ENCODE results near the gene NBPF20.
"Not testable (repeated sequence)": the region's sequence is repeated elsewhere in the genome, so short reads cannot be mapped to it uniquely, and the experiment has no call there.

NBPF20 gene

GRCh38 chr1:145425436-145426029, at the start of gene NBPF20:
NBPF20 (minus strand) TSS chr1:145425603; CDS start chr1:145405272, 20,331 bp downstream.
- no peak for DNase-seq (ENCODE audit: low read depth, low spot score)

- DNase-seq (ENCODE audit: low read depth, low spot score) = not testable (repeated sequence)
Measured at GRCh38 chr1:145474837-145475368, 49.5 kb upstream of the NBPF20 start.

GRCh38 chr1:145472731-145473130, 47.3 kb upstream of the NBPF20 start:
- not testable (repeated sequence) for DNase-seq (ENCODE audit: low read depth, low spot score)

- DNase-seq (ENCODE audit: low read depth, low spot score) = not testable (repeated sequence)
Measured at GRCh38 chr1:145471365-145471764, 46.0 kb upstream of the NBPF20 start.

GRCh38 chr1:145465405-145466144, 40.2 kb upstream of the NBPF20 start:
- peak; percentile 92 for DNase-seq (ENCODE audit: low read depth, low spot score)

- DNase-seq (ENCODE audit: low read depth, low spot score) = not testable (repeated sequence)
Measured at GRCh38 chr1:145464708-145465336, 39.4 kb upstream of the NBPF20 start.

- not testable (repeated sequence) for DNase-seq (ENCODE audit: low read depth, low spot score)
Measured at GRCh38 chr1:145464017-145464416, 38.6 kb upstream of the NBPF20 start.

GRCh38 chr1:145460684-145461083, 35.3 kb upstream of the NBPF20 start:
- not testable (repeated sequence) for DNase-seq (ENCODE audit: low read depth, low spot score)

GRCh38 chr1:145460048-145460447, 34.6 kb upstream of the NBPF20 start:
- not testable (repeated sequence) for DNase-seq (ENCODE audit: low read depth, low spot score)

GRCh38 chr1:145459591-145459990, 34.2 kb upstream of the NBPF20 start:
- not testable (repeated sequence) for DNase-seq (ENCODE audit: low read depth, low spot score)

- DNase-seq (ENCODE audit: low read depth, low spot score) = not testable (repeated sequence)
Measured at GRCh38 chr1:145459063-145459462, 33.7 kb upstream of the NBPF20 start.

- DNase-seq (ENCODE audit: low read depth, low spot score) = not testable (repeated sequence)
Measured at GRCh38 chr1:145454824-145455177, 29.4 kb upstream of the NBPF20 start.

GRCh38 chr1:145453873-145454823, 28.7 kb upstream of the NBPF20 start:
- DNase-seq (ENCODE audit: low read depth, low spot score) = not testable (repeated sequence)

- DNase-seq (ENCODE audit: low read depth, low spot score) = not testable (repeated sequence)
Measured at GRCh38 chr1:145452506-145452905, 27.1 kb upstream of the NBPF20 start.

- not testable (repeated sequence) for DNase-seq (ENCODE audit: low read depth, low spot score)
Measured at GRCh38 chr1:145451914-145452313, 26.5 kb upstream of the NBPF20 start.

- not testable (repeated sequence) for DNase-seq (ENCODE audit: low read depth, low spot score)
Measured at GRCh38 chr1:145445219-145445618, 19.8 kb upstream of the NBPF20 start.

- not testable (repeated sequence) for DNase-seq (ENCODE audit: low read depth, low spot score)
Measured at GRCh38 chr1:145442340-145442739, 16.9 kb upstream of the NBPF20 start.

- DNase-seq (ENCODE audit: low read depth, low spot score) = not testable (repeated sequence)
Measured at GRCh38 chr1:145431363-145432256, 6.2 kb upstream of the NBPF20 start.

GRCh38 chr1:145430830-145431229, 5.4 kb upstream of the NBPF20 start:
- not testable (repeated sequence) for DNase-seq (ENCODE audit: low read depth, low spot score)

GRCh38 chr1:145429329-145429728, 3.9 kb upstream of the NBPF20 start:
- DNase-seq (ENCODE audit: low read depth, low spot score) = not testable (repeated sequence)
